ENCODE measurements around the gene SEC14L5. TPM values are rescaled to one million over a fixed set of nuclear protein-coding genes. Genes with fewer than 3 reads are reported as not detected.

The SEC14L5 gene
- total RNA-seq = under 1 TPM in 1 of 2 experiments, not detected in 1; 0.07 TPM

DNA sequence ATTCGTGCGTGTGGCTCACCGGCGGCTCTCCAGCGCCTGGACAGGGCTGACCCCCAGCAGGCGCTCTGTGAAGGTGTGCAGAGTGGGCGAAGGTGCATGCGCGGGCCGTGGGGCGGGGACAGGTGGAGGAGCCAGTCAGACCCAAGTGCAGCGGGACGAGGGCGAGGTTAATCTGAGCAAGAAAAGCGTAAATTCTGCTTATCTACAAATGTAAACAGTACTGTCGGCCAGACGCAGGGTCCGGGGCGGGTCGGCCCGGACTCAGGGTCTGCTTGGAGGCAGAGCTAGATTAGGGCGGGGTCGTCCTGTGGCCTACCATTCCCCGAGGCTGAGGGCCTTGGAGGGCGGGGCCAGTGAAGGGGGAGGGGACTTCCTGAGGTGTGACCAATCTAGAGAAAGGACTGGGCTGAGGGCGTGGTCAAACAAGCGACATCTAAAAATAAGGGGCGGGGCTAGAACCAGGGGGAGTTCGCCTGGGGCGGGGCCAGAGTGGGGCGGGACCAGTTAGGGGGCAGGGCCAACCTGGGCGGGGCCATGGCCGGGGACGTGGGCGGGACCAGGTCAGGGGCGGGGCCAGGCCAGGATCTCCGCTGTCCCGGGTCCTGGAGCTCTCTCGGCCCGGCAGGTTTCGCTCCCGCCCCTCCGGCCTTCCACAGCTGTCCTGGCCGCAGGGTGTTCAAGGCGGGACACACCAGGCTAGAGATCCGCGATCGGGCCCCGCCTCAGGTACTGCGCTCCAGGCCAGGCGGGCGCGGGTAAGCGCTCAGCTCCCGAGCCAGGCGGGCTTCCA is at the start of gene SEC14L5:
Gene SEC14L5, plus strand, starts transcription at position 611 of the 790 bp plus-strand sequence. CDS start 994 bp downstream, outside the sequence.
- ATAC-seq (peak; percentile 98), DNase-seq (peak; percentile 96)
- Mint-ChIP-seq H3K9me3 (no peaks in the 10 kb centered on the region), H3K4me1 (ENCODE audit: low read depth) (peaks cover 16% of the 10 kb centered on the region), H3K4me3 (peak within 1 kb of the TSS; percentile 76), H3K27ac (no peak within 1 kb of the TSS), H3K27me3 (peaks cover 39% of the 10 kb centered on the region), H3K36me3 (ENCODE audit: low read depth) (no peaks in the 10 kb centered on the region)
- POLR2A ChIA-PET = interaction anchor here (1.0 to 1.2 kb wide), 2 partner anchors 12 to 86 kb away, joined by 3 read pairs; no protein-coding TSS in a partner anchor
- intact Hi-C loops (cut with micrococcal nuclease) = no loop called here
- CTCF ChIA-PET = no interaction called here
- TF ChIP-seq, protein P1, sequence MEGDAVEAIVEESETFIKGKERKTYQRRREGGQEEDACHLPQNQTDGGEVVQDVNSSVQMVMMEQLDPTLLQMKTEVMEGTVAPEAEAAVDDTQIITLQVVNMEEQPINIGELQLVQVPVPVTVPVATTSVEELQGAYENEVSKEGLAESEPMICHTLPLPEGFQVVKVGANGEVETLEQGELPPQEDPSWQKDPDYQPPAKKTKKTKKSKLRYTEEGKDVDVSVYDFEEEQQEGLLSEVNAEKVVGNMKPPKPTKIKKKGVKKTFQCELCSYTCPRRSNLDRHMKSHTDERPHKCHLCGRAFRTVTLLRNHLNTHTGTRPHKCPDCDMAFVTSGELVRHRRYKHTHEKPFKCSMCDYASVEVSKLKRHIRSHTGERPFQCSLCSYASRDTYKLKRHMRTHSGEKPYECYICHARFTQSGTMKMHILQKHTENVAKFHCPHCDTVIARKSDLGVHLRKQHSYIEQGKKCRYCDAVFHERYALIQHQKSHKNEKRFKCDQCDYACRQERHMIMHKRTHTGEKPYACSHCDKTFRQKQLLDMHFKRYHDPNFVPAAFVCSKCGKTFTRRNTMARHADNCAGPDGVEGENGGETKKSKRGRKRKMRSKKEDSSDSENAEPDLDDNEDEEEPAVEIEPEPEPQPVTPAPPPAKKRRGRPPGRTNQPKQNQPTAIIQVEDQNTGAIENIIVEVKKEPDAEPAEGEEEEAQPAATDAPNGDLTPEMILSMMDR (IDR thresholded peaks at IDR 0.05) = no peak

DNA sequence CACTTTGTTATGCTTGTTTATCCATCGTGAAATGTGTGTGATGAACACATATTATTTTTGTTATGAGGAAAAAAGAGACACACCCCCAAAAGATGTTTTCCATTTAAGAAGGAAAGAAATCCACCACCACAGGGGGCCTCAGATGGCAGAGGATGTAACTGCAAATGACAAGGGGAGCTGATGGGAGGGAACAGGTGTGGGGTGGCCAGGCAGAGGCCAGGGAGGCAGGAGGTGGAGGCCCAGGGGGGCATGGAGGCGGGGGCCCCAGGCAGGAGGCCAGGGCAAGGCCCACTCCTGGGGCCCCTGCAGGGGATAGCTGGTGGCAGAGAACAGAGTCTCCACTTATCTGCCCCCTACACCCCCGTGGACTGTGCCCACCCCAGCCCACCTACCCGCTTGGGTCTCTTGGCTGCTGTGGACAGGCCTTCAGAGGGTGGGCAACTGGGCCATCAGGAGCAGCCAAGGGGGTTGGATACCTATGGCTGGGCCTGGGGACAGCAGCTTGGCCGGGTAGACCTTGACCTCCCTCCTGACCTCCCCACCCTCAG is 49.2 kb upstream of the SEC14L5 start:
- CTCF ChIA-PET = no interaction called here
- Mint-ChIP-seq H3K4me1 (ENCODE audit: low read depth) (no peaks in the 10 kb centered on the region), H3K27ac (no peak overlapping the region), H3K27me3 (peaks cover 9% of the 10 kb centered on the region), H3K4me3 (no peak overlapping the region), H3K36me3 (ENCODE audit: low read depth) (no peaks in the 10 kb centered on the region), H3K9me3 (no peaks in the 10 kb centered on the region)
- POLR2A ChIA-PET = no interaction called here
- ATAC-seq (no peak), DNase-seq (no peak)
- intact Hi-C loops (cut with micrococcal nuclease) = no loop called here
- TF ChIP-seq, protein P1 (IDR thresholded peaks at IDR 0.05) = no peak

DNA sequence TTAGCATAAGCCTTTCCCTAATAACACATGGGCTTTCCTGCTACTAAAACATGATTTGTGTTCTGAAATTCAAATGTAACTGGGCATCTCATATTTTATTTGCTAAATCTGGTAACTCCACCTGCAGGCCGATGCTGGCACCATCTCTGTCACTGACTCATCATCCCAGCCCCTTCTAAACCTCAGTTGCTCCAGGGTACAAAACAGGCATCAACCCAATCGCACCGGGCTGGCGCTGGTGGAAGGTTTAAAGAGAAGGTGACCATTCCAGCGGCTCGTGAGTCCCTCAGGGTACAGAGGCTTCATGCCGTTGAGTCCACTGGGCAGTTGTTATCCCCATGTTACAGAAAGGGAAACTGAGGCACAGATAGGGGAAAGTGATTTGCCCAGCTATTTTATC is 48.3 kb upstream of the SEC14L5 start:
- H3K27me3 Mint-ChIP-seq = peaks cover under 1% of the 10 kb centered on the region
- H3K4me1 Mint-ChIP-seq (ENCODE audit: low read depth) = no peaks in the 10 kb centered on the region
- TF ChIP-seq, protein P1 (IDR thresholded peaks at IDR 0.05) = no peak
- H3K27ac Mint-ChIP-seq = no peak overlapping the region
- H3K9me3 Mint-ChIP-seq = no peaks in the 10 kb centered on the region
- no peak for DNase-seq
- POLR2A ChIA-PET = interaction anchor here (0.6 kb wide), 1 partner anchor 240 kb away, joined by 3 read pairs; no protein-coding TSS in a partner anchor
- no peak overlapping the region for H3K4me3 Mint-ChIP-seq
- H3K36me3 Mint-ChIP-seq (ENCODE audit: low read depth) = no peaks in the 10 kb centered on the region
- intact Hi-C loops (cut with micrococcal nuclease) = no loop called here
- ATAC-seq = no peak
- CTCF ChIA-PET = no interaction called here

DNA sequence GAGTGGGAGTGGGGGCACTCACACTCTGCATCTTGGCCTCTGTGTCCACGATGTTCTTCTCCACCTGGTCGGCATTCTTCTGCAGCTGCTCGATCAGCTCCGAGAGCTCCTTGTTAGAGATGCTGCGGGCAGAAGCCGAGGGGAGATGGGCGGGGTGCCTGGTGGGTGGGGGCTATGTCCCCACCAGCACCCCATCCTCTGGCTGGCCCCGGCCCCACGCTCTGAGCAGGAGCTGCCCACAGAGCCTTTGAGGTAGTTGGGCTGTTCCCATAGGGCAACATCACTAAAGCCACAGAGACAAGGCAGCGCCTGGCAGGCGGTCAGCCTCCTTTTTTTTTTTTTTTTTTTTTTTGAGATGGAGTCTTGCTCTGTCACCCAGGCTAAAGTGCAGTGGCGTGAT is 47.3 kb upstream of the SEC14L5 start:
- no peaks in the 10 kb centered on the region for H3K36me3 Mint-ChIP-seq (ENCODE audit: low read depth)
- no peaks in the 10 kb centered on the region for H3K4me1 Mint-ChIP-seq (ENCODE audit: low read depth)
- CTCF ChIA-PET = no interaction called here
- H3K27me3 Mint-ChIP-seq = no peaks in the 10 kb centered on the region
- H3K27ac Mint-ChIP-seq = no peak overlapping the region
- no peak overlapping the region for H3K4me3 Mint-ChIP-seq
- TF ChIP-seq, protein P1 (IDR thresholded peaks at IDR 0.05) = no peak
- ATAC-seq (no peak), DNase-seq (no peak)
- intact Hi-C loops (cut with micrococcal nuclease) = no loop called here
- POLR2A ChIA-PET = no interaction called here
- H3K9me3 Mint-ChIP-seq = no peaks in the 10 kb centered on the region

DNA sequence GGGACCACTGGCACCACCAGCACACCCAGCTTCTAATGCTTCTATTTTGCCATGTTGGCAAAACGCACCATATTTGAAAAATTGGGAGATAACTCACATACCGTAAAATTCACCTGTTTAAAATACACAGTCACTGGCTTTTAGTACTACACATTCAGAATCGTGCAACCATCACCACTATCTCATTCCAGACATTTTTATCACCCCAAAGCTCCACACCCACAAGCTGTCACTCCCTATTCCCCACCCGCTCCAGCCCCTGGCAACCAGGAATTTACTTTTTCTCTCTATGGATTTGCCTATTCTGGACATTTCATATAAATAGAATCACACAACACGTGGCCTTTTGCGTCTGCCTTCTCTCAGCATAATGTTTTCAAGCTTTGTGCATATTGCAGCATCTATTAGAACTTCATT is 46.2 kb upstream of the SEC14L5 start:
- no peak for ATAC-seq
- H3K9me3 Mint-ChIP-seq = no peaks in the 10 kb centered on the region
- ChIA-PET CTCF (no interaction called here), POLR2A (no interaction called here)
- no peak for DNase-seq
- no peaks in the 10 kb centered on the region for H3K27me3 Mint-ChIP-seq
- no peaks in the 10 kb centered on the region for H3K36me3 Mint-ChIP-seq (ENCODE audit: low read depth)
- H3K27ac Mint-ChIP-seq = no peak overlapping the region
- TF ChIP-seq, protein P1 (IDR thresholded peaks at IDR 0.05) = no peak
- H3K4me3 Mint-ChIP-seq = no peak overlapping the region
- intact Hi-C loops (cut with micrococcal nuclease) = no loop called here
- no peaks in the 10 kb centered on the region for H3K4me1 Mint-ChIP-seq (ENCODE audit: low read depth)

Measured in activated CD8-positive, alpha-beta T cell treated with anti-CD3 and anti-CD28 coated beads for 36 hours (primary cell).